ENCODE measurements around the gene RPS21. TPM values are rescaled to one million over a fixed set of nuclear protein-coding genes. Genes with fewer than 3 reads are reported as not detected.

Gene RPS21
- total and polyA plus RNA-seq, 2 of the 13 experiments (the other 11 are each of a cell fraction or from before 2014, with no cell fraction given): 2,647 to 11,063 TPM

DNA sequence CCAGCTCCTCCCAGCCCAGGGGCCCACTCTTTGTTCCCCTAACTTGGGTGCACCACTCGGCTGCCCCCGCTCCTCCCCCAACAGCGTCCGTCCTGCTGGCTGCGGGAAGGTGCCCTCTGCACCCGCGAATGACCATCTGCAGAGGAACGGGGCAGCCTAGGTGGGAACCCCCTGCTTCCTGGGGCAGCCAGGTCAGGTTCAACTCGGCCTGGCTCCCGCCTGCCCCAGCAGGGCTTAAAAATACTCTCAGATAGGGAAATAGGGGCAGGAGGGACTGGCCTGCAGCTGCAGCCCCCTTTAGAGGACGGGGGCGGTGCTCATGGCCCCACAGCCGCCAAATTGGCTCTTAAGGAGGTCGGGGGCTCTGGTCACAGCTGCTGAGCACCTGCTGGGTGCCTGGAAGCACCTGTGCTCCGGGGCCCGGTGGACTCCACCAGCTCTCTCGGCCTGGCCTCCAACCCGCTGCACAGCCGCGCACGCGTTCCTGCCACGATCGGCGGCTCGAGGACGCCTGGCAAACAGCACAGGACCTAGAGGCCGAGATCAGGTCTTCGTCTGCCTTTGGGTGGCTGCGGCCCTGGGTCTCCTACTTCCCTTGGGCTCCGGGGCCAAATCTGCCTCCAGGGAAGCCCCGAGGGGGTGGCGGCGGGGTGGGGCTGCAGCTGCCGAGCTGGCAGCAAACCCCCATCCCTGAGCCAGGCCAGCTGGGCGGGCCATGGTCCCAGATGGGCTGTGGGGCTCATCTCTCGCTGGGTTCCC is 19.1 kb upstream of the RPS21 start (continued):
- TF ChIP-seq, protein P1, sequence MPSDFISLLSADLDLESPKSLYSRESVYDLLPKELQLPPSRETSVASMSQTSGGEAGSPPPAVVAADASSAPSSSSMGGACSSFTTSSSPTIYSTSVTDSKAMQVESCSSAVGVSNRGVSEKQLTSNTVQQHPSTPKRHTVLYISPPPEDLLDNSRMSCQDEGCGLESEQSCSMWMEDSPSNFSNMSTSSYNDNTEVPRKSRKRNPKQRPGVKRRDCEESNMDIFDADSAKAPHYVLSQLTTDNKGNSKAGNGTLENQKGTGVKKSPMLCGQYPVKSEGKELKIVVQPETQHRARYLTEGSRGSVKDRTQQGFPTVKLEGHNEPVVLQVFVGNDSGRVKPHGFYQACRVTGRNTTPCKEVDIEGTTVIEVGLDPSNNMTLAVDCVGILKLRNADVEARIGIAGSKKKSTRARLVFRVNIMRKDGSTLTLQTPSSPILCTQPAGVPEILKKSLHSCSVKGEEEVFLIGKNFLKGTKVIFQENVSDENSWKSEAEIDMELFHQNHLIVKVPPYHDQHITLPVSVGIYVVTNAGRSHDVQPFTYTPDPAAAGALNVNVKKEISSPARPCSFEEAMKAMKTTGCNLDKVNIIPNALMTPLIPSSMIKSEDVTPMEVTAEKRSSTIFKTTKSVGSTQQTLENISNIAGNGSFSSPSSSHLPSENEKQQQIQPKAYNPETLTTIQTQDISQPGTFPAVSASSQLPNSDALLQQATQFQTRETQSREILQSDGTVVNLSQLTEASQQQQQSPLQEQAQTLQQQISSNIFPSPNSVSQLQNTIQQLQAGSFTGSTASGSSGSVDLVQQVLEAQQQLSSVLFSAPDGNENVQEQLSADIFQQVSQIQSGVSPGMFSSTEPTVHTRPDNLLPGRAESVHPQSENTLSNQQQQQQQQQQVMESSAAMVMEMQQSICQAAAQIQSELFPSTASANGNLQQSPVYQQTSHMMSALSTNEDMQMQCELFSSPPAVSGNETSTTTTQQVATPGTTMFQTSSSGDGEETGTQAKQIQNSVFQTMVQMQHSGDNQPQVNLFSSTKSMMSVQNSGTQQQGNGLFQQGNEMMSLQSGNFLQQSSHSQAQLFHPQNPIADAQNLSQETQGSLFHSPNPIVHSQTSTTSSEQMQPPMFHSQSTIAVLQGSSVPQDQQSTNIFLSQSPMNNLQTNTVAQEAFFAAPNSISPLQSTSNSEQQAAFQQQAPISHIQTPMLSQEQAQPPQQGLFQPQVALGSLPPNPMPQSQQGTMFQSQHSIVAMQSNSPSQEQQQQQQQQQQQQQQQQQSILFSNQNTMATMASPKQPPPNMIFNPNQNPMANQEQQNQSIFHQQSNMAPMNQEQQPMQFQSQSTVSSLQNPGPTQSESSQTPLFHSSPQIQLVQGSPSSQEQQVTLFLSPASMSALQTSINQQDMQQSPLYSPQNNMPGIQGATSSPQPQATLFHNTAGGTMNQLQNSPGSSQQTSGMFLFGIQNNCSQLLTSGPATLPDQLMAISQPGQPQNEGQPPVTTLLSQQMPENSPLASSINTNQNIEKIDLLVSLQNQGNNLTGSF (CRISPR knock-in tag; IDR thresholded peaks at IDR 0.05): peak; percentile 89
- TF ChIP-seq KDM3A (CRISPR knock-in tag; IDR thresholded peaks at IDR 0.05; ENCODE audit: low read depth) (peak; percentile 67; the same call in 1 of the 2 replicates), ZNF746 (CRISPR knock-in tag; IDR thresholded peaks at IDR 0.05) (peak; percentile 47), TCF7 (IDR thresholded peaks at IDR 0.05; ENCODE audit: low read depth) (no peak), NFATC3 (CRISPR knock-in tag; IDR thresholded peaks at IDR 0.05) (no peak), RFXAP (CRISPR knock-in tag; IDR thresholded peaks at IDR 0.05; ENCODE audit: borderline replicate concordance) (no peak), BHLHE40 (IDR thresholded peaks at IDR 0.05; ENCODE audit: low read length) (peak; percentile 44; the same call in 1 of the 2 replicates), RAD51 (IDR thresholded peaks at IDR 0.05; ENCODE audit: borderline replicate concordance) (no peak), NFE2 (CRISPR knock-in tag; IDR thresholded peaks at IDR 0.05) (0 out of 2 replicates have a peak, but pooled peaks have one; percentile 6), ZNF333 (CRISPR knock-in tag; IDR thresholded peaks at IDR 0.05; ENCODE audit: borderline replicate concordance) (no peak), SMARCC2 (IDR thresholded peaks at IDR 0.05) (no peak), REL (CRISPR knock-in tag; conservative IDR thresholded peaks at IDR 0.05) (0 out of 2 replicates have a peak, but pooled peaks have one; percentile 5), YEATS2 (CRISPR knock-in tag; IDR thresholded peaks at IDR 0.05; ENCODE audit: borderline replicate concordance) (peak; percentile 57; the same call in 1 of the 2 replicates), ELF3 (CRISPR knock-in tag; IDR thresholded peaks at IDR 0.05) (peak; percentile 28; the same call in 1 of the 2 replicates), NR2F6 (IDR thresholded peaks at IDR 0.05) (0 out of 2 replicates have a peak, but pooled peaks have one; percentile 25), NR2F6 (CRISPR knock-in tag; IDR thresholded peaks at IDR 0.05) (peak; percentile 28; the same call in 1 of the 2 replicates), ZBTB43 (CRISPR knock-in tag; conservative IDR thresholded peaks at IDR 0.05) (peak; percentile 52; the same call in 1 of the 2 replicates), TGIF2 (CRISPR knock-in tag; IDR thresholded peaks at IDR 0.05) (peak; percentile 78; the same call in 1 of the 2 replicates), RFX1 (IDR thresholded peaks at IDR 0.05) (no peak), TCF12 (IDR thresholded peaks at IDR 0.05) (no peak), TCF12 (CRISPR knock-in tag; IDR thresholded peaks at IDR 0.05) (no peak), RORA (CRISPR knock-in tag; IDR thresholded peaks at IDR 0.05) (no peak), XBP1 (CRISPR knock-in tag; IDR thresholded peaks at IDR 0.05) (no peak), ZNF230 (CRISPR knock-in tag; IDR thresholded peaks at IDR 0.05) (peak; percentile 99)
- TF ChIP-seq, protein P2, sequence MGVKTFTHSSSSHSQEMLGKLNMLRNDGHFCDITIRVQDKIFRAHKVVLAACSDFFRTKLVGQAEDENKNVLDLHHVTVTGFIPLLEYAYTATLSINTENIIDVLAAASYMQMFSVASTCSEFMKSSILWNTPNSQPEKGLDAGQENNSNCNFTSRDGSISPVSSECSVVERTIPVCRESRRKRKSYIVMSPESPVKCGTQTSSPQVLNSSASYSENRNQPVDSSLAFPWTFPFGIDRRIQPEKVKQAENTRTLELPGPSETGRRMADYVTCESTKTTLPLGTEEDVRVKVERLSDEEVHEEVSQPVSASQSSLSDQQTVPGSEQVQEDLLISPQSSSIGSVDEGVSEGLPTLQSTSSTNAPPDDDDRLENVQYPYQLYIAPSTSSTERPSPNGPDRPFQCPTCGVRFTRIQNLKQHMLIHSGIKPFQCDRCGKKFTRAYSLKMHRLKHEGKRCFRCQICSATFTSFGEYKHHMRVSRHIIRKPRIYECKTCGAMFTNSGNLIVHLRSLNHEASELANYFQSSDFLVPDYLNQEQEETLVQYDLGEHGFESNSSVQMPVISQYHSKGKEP (CRISPR knock-in tag; IDR thresholded peaks at IDR 0.05): peak; percentile 31; the same call in 1 of the 2 replicates

Measured in HepG2 (cell line).